ENCODE measurements around the gene CLIC5.

- TF ChIP-seq, protein P1, sequence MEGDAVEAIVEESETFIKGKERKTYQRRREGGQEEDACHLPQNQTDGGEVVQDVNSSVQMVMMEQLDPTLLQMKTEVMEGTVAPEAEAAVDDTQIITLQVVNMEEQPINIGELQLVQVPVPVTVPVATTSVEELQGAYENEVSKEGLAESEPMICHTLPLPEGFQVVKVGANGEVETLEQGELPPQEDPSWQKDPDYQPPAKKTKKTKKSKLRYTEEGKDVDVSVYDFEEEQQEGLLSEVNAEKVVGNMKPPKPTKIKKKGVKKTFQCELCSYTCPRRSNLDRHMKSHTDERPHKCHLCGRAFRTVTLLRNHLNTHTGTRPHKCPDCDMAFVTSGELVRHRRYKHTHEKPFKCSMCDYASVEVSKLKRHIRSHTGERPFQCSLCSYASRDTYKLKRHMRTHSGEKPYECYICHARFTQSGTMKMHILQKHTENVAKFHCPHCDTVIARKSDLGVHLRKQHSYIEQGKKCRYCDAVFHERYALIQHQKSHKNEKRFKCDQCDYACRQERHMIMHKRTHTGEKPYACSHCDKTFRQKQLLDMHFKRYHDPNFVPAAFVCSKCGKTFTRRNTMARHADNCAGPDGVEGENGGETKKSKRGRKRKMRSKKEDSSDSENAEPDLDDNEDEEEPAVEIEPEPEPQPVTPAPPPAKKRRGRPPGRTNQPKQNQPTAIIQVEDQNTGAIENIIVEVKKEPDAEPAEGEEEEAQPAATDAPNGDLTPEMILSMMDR (IDR thresholded peaks at IDR 0.05), result no peak
- TF ChIP-seq POLR2A (IDR thresholded peaks at IDR 0.05), result no peak
These were observed 33.2 kb downstream of the CLIC5 start for GRCh38 chr6:45982280-45983036.
